ENCODE data around the gene GNPTAB.

GRCh38 chr12:101826766-101827368 is 3.9 kb downstream of the GNPTAB start:
- TF ChIP-seq POLR2A (IDR thresholded peaks at IDR 0.05) (no peak), CTCF (IDR thresholded peaks at IDR 0.05 in 4 of 5, conservative IDR thresholded peaks at IDR 0.05 in 1 of 5) (no peak)

Measured in gastrocnemius medialis (tissue), 4 donors.